Erythroblast (primary cell): ENCODE results near the gene PLOD1.

Experiments
- GATA1 ChIP-seq: IDR thresholded peaks from 2 replicates; pipeline ENCODE4 v1.6.1; 2011; ENCODE audit warnings: low read depth, mild to moderate bottlenecking, control low read depth, low read length, moderate library complexity
- POLR2A ChIP-seq: IDR thresholded peaks from 2 replicates; pipeline ENCODE4 v1.6.1; 2011; ENCODE audit warnings: mild to moderate bottlenecking, low read length

GRCh38 chr1:11946647-11947046 lies 12.1 kb downstream of the PLOD1 start:
- TF ChIP-seq POLR2A (no peak), GATA1 (no peak)
